Mesenchymal stem cell (in vitro differentiated cells and primary cell): Measurements from ENCODE around the gene MOSMO.

Source experiments
- DNase-seq: peaks from one replicate; pipeline ENCODE4 v3.0.0-alpha.2; 2013
- H2AFZ ChIP-seq: one replicate; pipeline ENCODE4 v1.6.1; 2013; ENCODE audit warnings: low read depth, mild to moderate bottlenecking, control low read depth, inconsistent platforms, low read length, moderate library complexity
- H2AK5ac ChIP-seq: 2 replicates; pipeline ENCODE4 v1.6.1; 2013; ENCODE audit warnings: low read length, moderate library complexity, mild to moderate bottlenecking, inconsistent platforms; ENCODE audit not compliant: severe bottlenecking
- H2BK120ac ChIP-seq: one replicate; pipeline ENCODE4 v1.6.1; 2013; ENCODE audit warnings: low read depth, mild to moderate bottlenecking, inconsistent platforms, low read length, moderate library complexity
- H2BK12ac ChIP-seq, 2 experiments: one replicate each; pipeline ENCODE4 v1.6.1; 2013; ENCODE audit warnings: inconsistent platforms in 2 of 2, low read length in 2 of 2, mild to moderate bottlenecking in 2 of 2, moderate library complexity in 2 of 2, control low read depth in 1 of 2
- H2BK15ac ChIP-seq: one replicate; pipeline ENCODE4 v1.6.1; 2013; ENCODE audit warnings: mild to moderate bottlenecking, low read depth, inconsistent platforms; ENCODE audit not compliant: poor library complexity, severe bottlenecking
- H2BK5ac ChIP-seq: 2 replicates; pipeline ENCODE4 v1.6.1; 2013; ENCODE audit warnings: low read depth, mild to moderate bottlenecking, low read length, control low read depth, inconsistent platforms; ENCODE audit not compliant: poor library complexity, severe bottlenecking
- H3K14ac ChIP-seq, 2 experiments: one replicate each; pipeline ENCODE4 v1.6.1; 2013; ENCODE audit warnings: inconsistent platforms in 2 of 2, low read length in 2 of 2, control low read depth in 1 of 2, mild to moderate bottlenecking in 1 of 2, moderate library complexity in 1 of 2
- H3K18ac ChIP-seq, 2 experiments: one replicate each; pipeline ENCODE4 v1.6.1; 2013; ENCODE audit warnings: inconsistent platforms in 2 of 2, low read length in 2 of 2, control low read depth in 1 of 2, low read depth in 1 of 2, mild to moderate bottlenecking in 1 of 2
- H3K23ac ChIP-seq, 2 experiments: one replicate each; pipeline ENCODE4 v1.6.1; 2013; ENCODE audit warnings: inconsistent platforms in 2 of 2, low read length in 2 of 2, mild to moderate bottlenecking in 2 of 2, moderate library complexity in 2 of 2, control low read depth in 1 of 2
- H3K27ac ChIP-seq: 2 replicates; pipeline ENCODE4 v1.5.1; 2013; ENCODE audit warnings: mild to moderate bottlenecking, moderate library complexity, low read length, control low read depth, inconsistent platforms; ENCODE audit not compliant: poor library complexity, severe bottlenecking
- H3K27me3 ChIP-seq, 2 experiments: 2 replicates each; pipeline versions ENCODE4 v1.6.1 to v1.7.0; 2013; ENCODE audit warnings: low read length in 2 of 2, mild to moderate bottlenecking in 2 of 2, moderate library complexity in 2 of 2, control low read depth in 1 of 2, inconsistent platforms in 1 of 2; ENCODE audit not compliant: control insufficient read depth in 1 of 2, insufficient read depth in 1 of 2
- H3K36me3 ChIP-seq, 2 experiments: 2 replicates each; pipeline versions ENCODE4 v1.6.1 to v1.7.0; 2013; ENCODE audit warnings: low read length in 2 of 2, control low read depth in 1 of 2, inconsistent platforms in 1 of 2, low read depth in 1 of 2, mild to moderate bottlenecking in 1 of 2; ENCODE audit not compliant: insufficient read depth in 2 of 2, control insufficient read depth in 1 of 2
- H3K4ac ChIP-seq, 2 experiments: one replicate each; pipeline ENCODE4 v1.6.1; 2013; ENCODE audit warnings: inconsistent platforms in 2 of 2, low read length in 2 of 2, mild to moderate bottlenecking in 2 of 2, moderate library complexity in 2 of 2, control low read depth in 1 of 2, low read depth in 1 of 2
- H3K4me1 ChIP-seq: 2 replicates; pipeline ENCODE4 v1.6.1; 2013; ENCODE audit warnings: low read depth, low read length, control low read depth; ENCODE audit not compliant: control insufficient read depth, insufficient read depth
- H3K4me2 ChIP-seq: 2 replicates; pipeline ENCODE4 v1.6.1; 2013; ENCODE audit warnings: low read length, mild to moderate bottlenecking, inconsistent platforms; ENCODE audit not compliant: poor library complexity, severe bottlenecking
- H3K4me3 ChIP-seq, 2 experiments: 2 replicates each; pipeline versions ENCODE4 v1.5.1 to v1.7.0; 2013; ENCODE audit warnings: low read length in 2 of 2, mild to moderate bottlenecking in 2 of 2, control low read depth in 1 of 2, low read depth in 1 of 2; ENCODE audit not compliant: insufficient read depth in 1 of 2
- H3K79me1 ChIP-seq: replicated peaks from 2 replicates; pipeline ENCODE4 v1.6.1; 2013; ENCODE audit warnings: mild to moderate bottlenecking, control low read depth, low read length, inconsistent platforms; ENCODE audit not compliant: poor library complexity, severe bottlenecking
- H3K9ac ChIP-seq: 2 replicates; pipeline ENCODE4 v1.7.0; 2013; ENCODE audit warnings: mild to moderate bottlenecking, low read length, moderate library complexity
- H3K9me3 ChIP-seq: 2 replicates; pipeline ENCODE4 v1.7.0; 2013; ENCODE audit warnings: mild to moderate bottlenecking, low read length; ENCODE audit not compliant: control insufficient read depth
- H4K8ac ChIP-seq: one replicate; pipeline ENCODE4 v1.6.1; 2013; ENCODE audit warnings: inconsistent platforms, mild to moderate bottlenecking, low read length, moderate library complexity
- H4K91ac ChIP-seq: one replicate; pipeline ENCODE4 v1.6.1; 2013; ENCODE audit warnings: mild to moderate bottlenecking, low read length, inconsistent platforms
- WGBS: methylation state at CpG from one replicate; pipeline ENCODE4 v1.1.7; 2013; ENCODE audit warnings: mixed read lengths; 5-methylcytosine and 5-hydroxymethylcytosine counted together

The MOSMO gene

GRCh38 chr16:21982108-21982507 is 25.8 kb upstream of the MOSMO start:
- Histone ChIP-seq H3K79me1 (peaks cover 4% of the 10 kb centered on the region), H3K36me3 (peaks cover 31 to 94% of the 10 kb centered on the region in 2 experiments), H2AK5ac (no peak overlapping the region), H4K8ac (no peak overlapping the region), H2AFZ (no peak overlapping the region), H3K4ac (no peak overlapping the region), H3K9ac (no peak overlapping the region), H2BK15ac (no peak overlapping the region), H3K4me1 (no peaks in the 10 kb centered on the region), H3K4me2 (no peak overlapping the region), H2BK120ac (no peak overlapping the region), H2BK12ac (no peak overlapping the region), H4K91ac (no peak overlapping the region), H3K18ac (no peak overlapping the region), H3K14ac (no peak overlapping the region), H3K23ac (no peak overlapping the region), H3K4me3 (no peak overlapping the region), H3K27me3 (no peaks in the 10 kb centered on the region), H3K9me3 (no peaks in the 10 kb centered on the region), H2BK5ac (no peak overlapping the region), H3K27ac (no peak overlapping the region)
- no peak for DNase-seq
- WGBS = 100% methylated on average over 5 of the region's 5 CpGs

GRCh38 chr16:21984062-21984461 is 23.8 kb upstream of the MOSMO start:
- no peak overlapping the region for H2BK15ac ChIP-seq
- H3K79me1 ChIP-seq = peaks cover 2% of the 10 kb centered on the region
- no peak overlapping the region for H3K4me3 ChIP-seq
- WGBS = 100% methylated on average over 3 of the region's 3 CpGs
- no peaks in the 10 kb centered on the region for H3K4me1 ChIP-seq
- H3K36me3 ChIP-seq = peaks cover 27 to 74% of the 10 kb centered on the region in 2 experiments
- H3K4me2 ChIP-seq = no peak overlapping the region
- no peaks in the 10 kb centered on the region for H3K27me3 ChIP-seq
- no peak overlapping the region for H3K9ac ChIP-seq
- H2BK12ac ChIP-seq = no peak overlapping the region
- H4K91ac ChIP-seq = no peak overlapping the region
- H3K14ac ChIP-seq = no peak overlapping the region
- DNase-seq = no peak
- no peak overlapping the region for H4K8ac ChIP-seq
- H2AFZ ChIP-seq = no peak overlapping the region
- no peak overlapping the region for H3K18ac ChIP-seq
- no peak overlapping the region for H3K23ac ChIP-seq
- no peak overlapping the region for H2AK5ac ChIP-seq
- H3K27ac ChIP-seq = no peak overlapping the region
- H3K9me3 ChIP-seq = no peaks in the 10 kb centered on the region
- H2BK5ac ChIP-seq = no peak overlapping the region
- no peak overlapping the region for H2BK120ac ChIP-seq
- no peak overlapping the region for H3K4ac ChIP-seq

GRCh38 chr16:21985524-21985923 is 22.4 kb upstream of the MOSMO start:
- Histone ChIP-seq H4K91ac (no peak overlapping the region), H3K9ac (no peak overlapping the region), H3K4me1 (no peaks in the 10 kb centered on the region), H2BK120ac (no peak overlapping the region), H2AK5ac (no peak overlapping the region), H2BK15ac (no peak overlapping the region), H3K14ac (no peak overlapping the region), H2BK5ac (no peak overlapping the region), H2AFZ (no peak overlapping the region), H3K27ac (no peak overlapping the region), H3K9me3 (no peaks in the 10 kb centered on the region), H3K18ac (no peak overlapping the region), H3K36me3 (peaks cover 20 to 60% of the 10 kb centered on the region in 2 experiments), H3K4ac (no peak overlapping the region), H3K4me2 (no peak overlapping the region), H4K8ac (no peak overlapping the region), H3K23ac (no peak overlapping the region), H2BK12ac (no peak overlapping the region), H3K4me3 (no peak overlapping the region), H3K27me3 (no peaks in the 10 kb centered on the region), H3K79me1 (peaks cover 2% of the 10 kb centered on the region)
- no peak for DNase-seq

GRCh38 chr16:21986692-21987246 is 21.1 kb upstream of the MOSMO start:
- no peak overlapping the region for H2BK12ac ChIP-seq
- H2AFZ ChIP-seq = no peak overlapping the region
- no peak overlapping the region for H3K9ac ChIP-seq
- no peak overlapping the region for H3K4me2 ChIP-seq
- peaks cover 12 to 49% of the 10 kb centered on the region in 2 experiments for H3K36me3 ChIP-seq
- WGBS = 99% methylated on average over 4 of the region's 4 CpGs
- H3K4ac ChIP-seq = no peak overlapping the region
- no peak overlapping the region for H3K14ac ChIP-seq
- no peak overlapping the region for H3K27ac ChIP-seq
- H3K18ac ChIP-seq = no peak overlapping the region
- no peak overlapping the region for H2BK15ac ChIP-seq
- H4K8ac ChIP-seq = no peak overlapping the region
- no peaks in the 10 kb centered on the region for H3K4me1 ChIP-seq
- H3K79me1 ChIP-seq = no peaks in the 10 kb centered on the region
- no peak overlapping the region for H2BK5ac ChIP-seq
- H4K91ac ChIP-seq = no peak overlapping the region
- no peaks in the 10 kb centered on the region for H3K9me3 ChIP-seq
- no peak overlapping the region for H3K4me3 ChIP-seq
- no peak overlapping the region for H2AK5ac ChIP-seq
- no peak overlapping the region for H2BK120ac ChIP-seq
- no peak overlapping the region for H3K23ac ChIP-seq
- no peaks in the 10 kb centered on the region for H3K27me3 ChIP-seq
- no peak for DNase-seq
